GM12864 (cell line): Measurements from ENCODE around the gene OR12D3.

Experiments used
- DNase-seq: peaks from one replicate; pipeline ENCODE4 v3.0.0-alpha.2; 2011; ENCODE audit warnings: low read depth
- H3K4me3 ChIP-seq: 2 replicates; pipeline ENCODE4 v1.5.1; 2011; ENCODE audit warnings: mild to moderate bottlenecking, low read depth, low read length, control low read depth
- CTCF ChIP-seq: IDR thresholded peaks from 2 replicates; pipeline ENCODE4 v1.5.1; 2011; ENCODE audit warnings: low read depth, mild to moderate bottlenecking, moderate library complexity, low read length, control low read depth, inconsistent platforms; ENCODE audit errors: missing control alignments

Gene OR12D3

GRCh38 chr6:29375191-29375590, at the start of gene OR12D3:
Gene OR12D3, minus strand, starts transcription at chr6:29375291. Its CDS starts 4 bp downstream, at chr6:29375287.
- no peak within 1 kb of the TSS for H3K4me3 ChIP-seq
- no peak for TF ChIP-seq CTCF
- no peak for DNase-seq

- H3K4me3 ChIP-seq: no peak overlapping the region
- TF ChIP-seq CTCF: no peak
- DNase-seq: no peak
Measured at GRCh38 chr6:29424575-29424974, 49.5 kb upstream of the OR12D3 start.

GRCh38 chr6:29424168-29424567, 49.1 kb upstream of the OR12D3 start:
- no peak overlapping the region for H3K4me3 ChIP-seq
- no peak for DNase-seq
- no peak for TF ChIP-seq CTCF

- TF ChIP-seq CTCF: no peak
Measured at GRCh38 chr6:29419516-29419915, 44.4 kb upstream of the OR12D3 start.

GRCh38 chr6:29414588-29414987, 39.5 kb upstream of the OR12D3 start, which contains the start of gene OR12D1:
Gene OR12D1, plus strand, starts transcription at chr6:29414928.
- no peak for DNase-seq
- TF ChIP-seq CTCF: no peak
- H3K4me3 ChIP-seq: no peak within 1 kb of the TSS

More at GRCh38 chr6:29419516-29419915, 44.4 kb upstream of the OR12D3 start:
- DNase-seq: no peak
- H3K4me3 ChIP-seq: no peak overlapping the region

- no peak for DNase-seq
- H3K4me3 ChIP-seq: no peak overlapping the region
- no peak for TF ChIP-seq CTCF
Measured at GRCh38 chr6:29403801-29404200, 28.7 kb upstream of the OR12D3 start.

- DNase-seq: no peak
- no peak for TF ChIP-seq CTCF
- no peak overlapping the region for H3K4me3 ChIP-seq
Measured at GRCh38 chr6:29399525-29399924, 24.4 kb upstream of the OR12D3 start.
